Stimulated activated CD4-positive, alpha-beta T cell treated with anti-CD3 and anti-CD28 coated beads, Interleukin-15, amount 100 ng/mL, for 1 hour (primary cell): Measurements from ENCODE around the gene PTBP3.

Experiments
- DNase-seq, 2 donors: peaks; one replicate each; pipeline ENCODE4 v3.0.0-alpha.2; 2020; ENCODE audit warnings: low read depth in 1 of 2, low spot score in 1 of 2

Gene PTBP3

DNA sequence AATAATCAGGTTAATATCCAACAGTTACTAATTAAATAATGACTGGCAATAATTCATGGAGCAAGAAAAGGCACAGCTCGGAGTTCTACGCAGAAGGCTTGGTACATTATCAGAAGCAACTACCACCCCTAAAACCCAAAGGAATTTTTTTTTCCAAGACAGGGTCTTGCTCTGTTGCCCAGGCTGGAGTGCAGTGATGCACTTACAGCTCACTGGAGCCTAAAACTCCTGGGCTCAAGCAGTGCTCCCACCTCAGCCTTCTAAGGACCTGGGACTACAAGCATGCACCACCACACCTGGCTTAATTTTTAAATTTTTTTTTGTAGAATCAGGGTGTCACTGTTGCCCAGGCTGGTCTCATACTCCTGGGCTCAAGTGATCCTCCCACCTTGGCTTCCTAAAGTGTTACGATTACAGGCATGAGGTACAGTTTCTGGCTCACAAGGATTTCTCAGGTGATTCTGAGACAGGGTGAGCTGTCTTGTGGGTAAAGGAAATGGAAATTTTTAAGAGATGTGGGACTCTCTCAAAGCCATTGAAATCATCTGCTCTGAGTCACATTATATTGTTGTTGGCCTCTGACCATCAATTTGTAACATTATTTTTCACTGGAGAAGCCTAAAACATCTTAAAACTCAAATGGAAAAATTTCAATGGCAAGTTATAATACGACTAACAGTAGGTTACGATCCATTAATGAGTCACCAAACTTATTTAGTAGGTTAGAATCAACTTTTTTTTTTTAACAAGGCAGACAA is 26.8 kb upstream of the PTBP3 start:
- DNase-seq = no peak

DNA sequence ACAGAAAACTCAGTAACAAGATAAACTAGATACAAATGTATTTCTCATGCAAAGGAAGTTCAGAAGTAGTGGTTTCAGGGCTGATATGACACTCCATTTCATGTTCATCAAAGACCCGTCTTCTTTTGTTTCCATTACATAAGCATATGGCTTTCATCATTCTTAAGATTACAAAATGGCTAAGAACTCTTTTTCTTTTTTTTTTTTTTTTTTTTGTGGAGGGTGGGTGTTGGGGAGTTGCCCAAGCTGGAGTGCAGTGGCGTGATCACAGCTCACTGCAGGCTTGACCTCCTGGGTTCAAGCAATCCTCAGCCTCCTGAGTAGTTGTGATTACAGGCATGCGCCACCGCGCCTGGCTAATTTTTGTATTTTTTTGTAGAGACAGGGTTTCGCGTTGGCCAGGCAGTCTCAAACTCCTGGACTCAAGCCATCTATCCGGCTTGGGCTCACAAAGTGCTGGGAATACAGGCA is 22.0 kb upstream of the PTBP3 start:
- no peak for DNase-seq

DNA sequence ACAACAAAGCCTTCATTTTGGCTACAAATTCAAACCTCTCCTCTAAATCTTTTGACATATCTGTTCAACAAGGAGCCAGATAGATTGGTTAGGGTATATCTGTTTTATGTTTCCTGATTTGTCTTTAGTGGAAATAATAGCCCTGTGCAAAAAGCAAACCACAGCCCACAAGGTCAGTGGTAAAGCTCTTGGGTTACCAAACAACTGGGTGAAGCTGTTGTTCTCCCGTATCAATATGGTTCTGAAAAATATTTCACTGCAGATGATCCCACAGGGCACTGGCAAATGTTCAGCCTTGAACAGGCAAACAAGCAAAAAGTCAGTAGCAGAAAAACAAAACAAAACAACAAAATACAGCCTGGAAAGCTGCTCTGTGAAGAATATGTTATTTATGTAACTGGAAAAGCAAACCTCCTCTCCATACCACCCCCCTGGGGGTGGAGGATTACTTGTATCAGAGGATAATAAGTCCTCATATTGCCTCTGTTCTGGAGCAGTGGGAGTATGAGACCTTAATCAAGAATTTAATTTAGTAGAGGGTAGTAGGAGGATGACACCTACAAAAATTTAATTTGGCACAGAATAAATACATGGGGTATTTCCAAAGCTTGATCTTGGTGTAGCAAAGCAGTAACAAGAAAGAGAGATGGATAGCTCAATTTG is 20.8 kb upstream of the PTBP3 start:
- no peak for DNase-seq

DNA sequence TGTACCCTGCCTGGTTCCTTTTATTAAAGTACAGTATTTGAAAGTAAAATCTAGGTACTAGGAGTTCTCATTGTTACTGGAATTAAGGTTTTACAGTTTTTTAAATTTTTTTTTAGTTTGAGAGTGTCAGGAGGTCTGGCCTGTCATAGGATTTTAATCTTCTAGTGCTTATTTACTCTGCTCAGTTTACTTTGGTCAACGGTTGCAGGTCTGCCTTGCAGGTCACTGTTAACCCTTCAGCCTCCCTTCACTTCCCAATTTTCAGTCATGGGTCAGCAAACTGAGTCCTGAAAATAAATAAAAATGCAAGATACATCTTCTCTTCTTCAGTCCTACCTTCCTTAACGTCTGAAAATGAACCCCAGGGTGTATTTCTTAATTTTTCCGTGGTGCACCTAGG is 18.8 kb upstream of the PTBP3 start:
- DNase-seq = no peak

DNA sequence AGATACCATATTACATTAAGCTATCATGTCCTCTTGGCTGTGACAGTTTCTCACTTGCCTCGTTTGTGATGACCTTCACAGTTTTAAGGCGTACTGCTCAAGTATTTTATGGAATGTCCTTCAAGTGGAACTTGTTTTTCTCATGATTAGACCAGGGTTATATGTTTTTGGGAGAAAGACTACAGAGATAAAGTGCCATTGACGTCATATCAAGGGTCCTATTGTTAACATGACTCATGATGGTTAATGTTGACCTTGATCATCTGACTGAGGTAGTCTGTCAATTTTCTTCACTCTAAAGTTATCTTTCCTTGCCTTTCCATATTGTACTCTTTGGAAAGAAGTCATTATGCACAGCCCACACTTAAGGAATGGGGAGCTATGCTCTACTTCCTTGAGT is 17.8 kb upstream of the PTBP3 start:
- no peak for DNase-seq

DNA sequence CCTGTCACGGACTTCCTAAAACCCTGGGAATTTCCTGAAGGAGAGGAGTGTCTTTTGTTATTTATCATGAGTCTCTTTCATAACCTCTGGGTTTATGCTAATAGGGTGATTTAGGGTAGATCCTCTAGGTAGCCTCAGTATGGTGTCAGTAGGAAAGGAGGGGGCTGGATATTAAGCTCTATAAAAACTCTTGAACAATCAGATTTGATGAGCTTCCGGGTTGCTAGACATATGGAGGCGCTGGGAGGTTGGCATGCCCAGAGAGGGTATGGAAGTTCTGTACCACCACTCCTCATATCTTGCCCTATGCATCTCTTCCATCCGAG is 15.6 kb upstream of the PTBP3 start:
- DNase-seq = no peak

DNA sequence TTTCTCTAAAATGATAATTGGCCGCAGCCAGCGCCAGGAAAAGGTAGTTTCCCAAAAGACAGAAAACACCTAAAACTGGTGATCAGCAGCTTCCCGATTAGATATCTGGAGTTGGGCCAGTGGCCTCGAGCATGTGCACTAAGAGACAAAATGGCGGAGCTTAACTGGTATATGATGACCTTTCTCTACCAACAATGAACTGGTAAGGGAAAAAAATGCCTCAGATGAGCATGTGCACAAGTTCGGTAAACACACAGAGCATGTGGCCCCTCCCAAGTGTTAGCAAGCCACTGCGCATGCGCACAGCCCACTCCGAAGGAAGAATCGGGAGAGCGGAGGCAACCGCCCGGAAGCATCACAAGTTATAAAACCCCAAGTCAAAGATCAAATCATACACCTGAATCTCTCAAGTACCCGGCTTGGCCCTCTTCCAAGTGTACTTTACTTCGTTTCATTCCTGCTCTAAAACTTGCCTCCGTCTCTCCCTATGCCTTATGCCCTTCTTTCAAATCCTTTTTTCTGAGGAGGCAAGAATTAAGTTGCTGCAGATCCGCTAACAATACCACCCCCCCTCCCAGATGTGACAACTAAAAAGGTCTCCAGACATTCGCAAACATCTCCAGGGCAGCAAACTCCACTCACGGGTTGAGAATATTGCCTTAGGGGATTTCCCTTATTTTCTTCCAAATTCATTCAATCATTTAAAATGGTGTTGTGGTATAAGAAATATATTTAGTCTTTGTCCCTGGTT is 15.0 kb upstream of the PTBP3 start:
- peak; percentile 33 to 64 for DNase-seq

DNA sequence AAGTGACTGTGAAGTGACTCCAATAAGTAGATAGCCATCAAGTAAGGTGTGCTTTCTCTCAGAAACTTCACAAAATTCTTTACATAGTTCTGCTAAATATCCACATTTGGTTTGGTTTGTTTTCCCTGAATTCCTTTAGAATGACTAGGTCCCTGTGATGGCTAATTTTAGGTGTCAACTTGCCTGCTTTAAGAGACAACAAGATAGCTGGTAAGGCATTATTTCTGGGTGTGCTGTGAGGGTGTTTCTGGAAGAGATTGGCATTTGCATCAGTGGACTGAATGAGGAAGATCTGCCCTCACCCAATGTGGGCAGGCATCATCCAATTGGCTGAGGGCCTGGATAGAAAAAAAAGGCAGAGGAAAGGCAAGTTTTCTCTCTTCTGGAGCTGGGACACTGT is 8.3 kb upstream of the PTBP3 start:
- DNase-seq = no peak

DNA sequence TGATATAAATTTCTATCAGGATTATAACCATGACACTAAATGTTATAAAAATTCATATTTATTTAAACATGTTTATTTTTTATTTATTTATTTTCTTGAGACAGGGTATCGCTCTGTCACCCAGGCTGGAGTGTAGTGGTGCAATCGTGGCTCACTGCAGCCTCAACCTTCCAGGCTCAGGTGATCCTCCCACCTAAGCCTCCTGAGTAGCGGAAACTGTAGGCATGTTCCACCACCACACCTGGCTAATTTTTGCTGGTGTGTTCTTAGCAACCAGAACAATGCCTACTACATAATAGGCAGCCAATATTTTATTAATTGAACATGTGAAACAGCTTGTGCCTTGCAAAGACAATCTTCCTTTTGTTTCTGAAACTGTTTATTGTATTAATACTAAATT is 6.5 kb upstream of the PTBP3 start:
- DNase-seq = no peak

DNA sequence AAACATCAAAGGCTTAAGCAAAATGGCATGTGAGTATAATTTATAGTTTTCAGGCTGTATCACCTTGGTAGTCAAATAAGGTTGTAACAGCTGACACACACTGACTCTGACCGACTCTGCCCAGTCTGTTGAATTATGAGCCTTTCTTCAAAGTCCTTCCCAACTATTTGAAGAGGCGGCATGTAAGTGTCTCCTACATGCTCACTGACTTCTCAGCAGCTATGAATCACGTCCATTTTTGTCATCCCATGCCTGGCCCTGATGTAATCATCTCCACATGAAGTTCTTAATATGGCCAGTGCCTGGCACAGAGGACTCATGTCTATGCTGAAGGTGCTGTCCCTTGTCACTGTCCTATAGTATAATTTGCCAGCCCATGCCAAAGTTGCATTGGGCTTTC is 5.1 kb upstream of the PTBP3 start:
- DNase-seq = no peak

DNA sequence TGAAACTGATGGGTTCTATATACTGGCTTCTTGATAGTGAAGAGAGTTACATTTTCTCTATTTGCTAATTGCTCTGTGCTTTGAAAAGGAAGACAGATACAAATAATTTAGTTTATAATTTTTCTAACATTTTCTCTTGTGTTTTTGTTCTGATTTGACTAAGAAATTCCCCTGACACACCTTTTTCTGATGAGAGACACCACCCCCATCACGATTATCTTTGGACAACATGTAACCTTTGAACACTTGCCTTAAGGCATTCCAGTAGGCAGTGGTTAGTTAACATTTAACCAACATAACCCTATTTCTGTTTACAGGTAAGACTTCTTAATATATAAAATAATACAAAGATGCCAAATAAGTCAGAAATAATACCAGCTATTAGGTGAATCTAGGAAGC is 4.1 kb upstream of the PTBP3 start:
- DNase-seq = no peak

DNA sequence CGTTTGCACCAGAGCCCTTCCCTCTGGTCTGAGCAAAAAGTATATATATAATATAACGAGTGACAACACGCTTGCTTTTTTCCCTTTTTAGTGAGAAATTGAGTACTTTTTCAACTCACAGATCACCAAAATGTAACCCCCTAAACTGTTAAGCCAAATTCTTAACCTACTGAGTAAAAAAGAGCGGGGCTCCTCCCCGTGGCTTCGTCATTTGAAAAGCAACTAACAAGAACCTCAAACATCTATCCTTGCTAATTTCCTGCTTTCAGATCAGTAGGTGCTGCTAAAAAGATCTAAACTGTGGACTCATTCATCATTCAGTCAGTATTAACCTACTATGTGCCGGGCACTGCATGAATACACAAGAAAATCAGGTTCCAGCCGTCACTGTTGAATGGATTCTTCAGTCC is 1.0 kb upstream of the PTBP3 start:
- DNase-seq = peak in 1 of 2 donors; percentile 13

DNA sequence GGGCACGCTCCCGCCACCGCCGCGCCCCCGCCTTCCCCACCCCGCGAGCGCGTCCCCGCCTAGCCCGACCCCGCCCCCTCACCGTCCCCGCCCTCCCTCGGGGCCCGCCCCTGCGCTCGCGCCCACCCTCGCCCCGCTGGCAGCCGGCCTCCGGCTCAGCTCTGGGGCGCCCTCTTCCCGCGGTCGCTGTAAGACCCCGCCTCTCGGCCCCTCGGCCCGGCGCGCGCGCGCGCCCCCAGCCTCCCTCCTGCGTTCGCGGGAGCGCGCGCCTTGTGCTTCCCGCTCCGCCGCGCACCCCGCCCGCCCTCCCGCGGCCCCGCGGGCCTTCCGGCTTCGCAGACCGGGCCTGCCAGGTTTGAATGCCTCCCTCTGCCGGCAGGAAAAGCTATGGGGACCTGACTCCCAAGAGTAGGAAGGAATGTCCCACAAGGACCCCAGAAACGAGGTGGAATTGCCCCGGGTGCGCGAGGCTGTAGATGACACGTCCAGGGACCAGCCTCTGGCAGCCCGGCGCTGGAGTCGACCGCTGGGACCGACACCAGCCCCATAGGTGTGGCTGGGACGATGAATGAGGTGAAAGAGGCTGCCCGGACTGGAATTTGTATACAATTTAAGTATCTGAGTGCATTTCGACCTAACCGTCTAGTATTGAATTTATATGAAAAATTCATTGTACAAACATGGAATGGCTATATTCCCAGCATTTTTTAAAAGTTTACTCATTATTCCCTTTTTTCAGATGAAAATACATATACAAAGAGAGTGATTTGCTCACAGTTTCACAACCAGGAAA is 416 bp upstream of the PTBP3 start:
- peak; percentile 92 to 93 for DNase-seq

DNA sequence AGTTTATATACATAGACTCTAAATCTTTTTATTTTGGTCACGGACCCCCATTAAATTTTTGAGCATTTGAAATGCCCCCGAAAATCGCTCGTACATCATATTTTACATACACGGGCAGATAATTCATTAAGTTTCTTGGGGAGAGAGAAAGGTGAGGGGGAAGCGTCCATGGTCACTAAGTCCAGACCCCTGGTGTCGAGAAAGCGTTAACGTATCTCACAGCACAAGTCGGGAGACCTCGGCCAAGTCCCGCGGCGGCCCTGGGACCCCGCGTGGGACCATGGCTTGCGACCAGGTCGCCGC is 794 bp downstream of the PTBP3 start:
- DNase-seq = no peak

DNA sequence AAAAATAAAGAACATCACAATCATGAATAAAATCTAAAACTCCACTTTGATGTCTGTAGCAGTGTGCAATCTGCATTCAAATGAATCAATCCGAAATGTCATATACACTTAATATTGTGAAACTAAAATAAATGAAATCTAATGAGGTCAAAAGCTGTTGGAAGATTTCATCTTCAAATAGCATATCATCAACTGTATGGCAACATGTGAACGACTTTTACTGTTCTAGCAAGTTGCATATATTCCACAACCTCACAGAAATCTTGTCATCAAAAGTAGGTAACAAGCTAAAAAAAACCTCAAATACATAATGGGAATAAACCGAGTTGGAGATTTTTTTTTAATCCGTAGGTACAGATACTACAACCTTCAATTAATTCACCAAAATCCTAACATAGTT is 1.2 kb downstream of the PTBP3 start:
- no peak for DNase-seq

DNA sequence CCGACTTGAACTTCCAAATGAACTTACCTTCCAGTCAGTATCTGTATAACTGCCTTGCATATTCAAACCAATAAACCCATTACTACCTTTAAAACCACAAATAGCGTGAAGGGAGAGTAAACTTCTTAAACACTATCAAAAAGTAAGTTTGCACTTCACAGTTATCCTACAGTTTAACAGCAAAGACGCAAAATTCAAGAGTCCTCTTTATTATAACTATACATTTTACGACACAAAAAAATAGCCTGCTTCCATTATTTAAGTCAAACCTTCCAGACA is 1.8 kb downstream of the PTBP3 start:
- DNase-seq = no peak

DNA sequence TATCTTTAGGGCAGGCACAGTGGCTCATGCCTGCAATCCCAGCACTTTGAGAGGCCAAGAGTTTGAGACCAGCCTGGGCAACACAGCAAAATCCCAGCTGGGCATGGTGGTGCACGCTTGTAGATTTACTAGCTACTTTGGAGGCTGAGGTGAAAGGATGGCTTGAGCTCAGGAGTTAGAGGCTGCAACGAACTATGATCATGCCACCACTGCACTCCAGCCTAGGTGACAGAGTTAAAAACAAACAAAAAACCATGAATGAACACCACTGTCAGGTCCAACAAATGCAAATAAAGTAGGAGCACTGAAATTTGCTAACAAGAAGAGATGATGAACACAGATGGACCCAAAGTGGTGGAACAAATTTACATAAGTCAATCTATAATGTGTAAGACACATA is 4.9 kb downstream of the PTBP3 start:
- DNase-seq = no peak

DNA sequence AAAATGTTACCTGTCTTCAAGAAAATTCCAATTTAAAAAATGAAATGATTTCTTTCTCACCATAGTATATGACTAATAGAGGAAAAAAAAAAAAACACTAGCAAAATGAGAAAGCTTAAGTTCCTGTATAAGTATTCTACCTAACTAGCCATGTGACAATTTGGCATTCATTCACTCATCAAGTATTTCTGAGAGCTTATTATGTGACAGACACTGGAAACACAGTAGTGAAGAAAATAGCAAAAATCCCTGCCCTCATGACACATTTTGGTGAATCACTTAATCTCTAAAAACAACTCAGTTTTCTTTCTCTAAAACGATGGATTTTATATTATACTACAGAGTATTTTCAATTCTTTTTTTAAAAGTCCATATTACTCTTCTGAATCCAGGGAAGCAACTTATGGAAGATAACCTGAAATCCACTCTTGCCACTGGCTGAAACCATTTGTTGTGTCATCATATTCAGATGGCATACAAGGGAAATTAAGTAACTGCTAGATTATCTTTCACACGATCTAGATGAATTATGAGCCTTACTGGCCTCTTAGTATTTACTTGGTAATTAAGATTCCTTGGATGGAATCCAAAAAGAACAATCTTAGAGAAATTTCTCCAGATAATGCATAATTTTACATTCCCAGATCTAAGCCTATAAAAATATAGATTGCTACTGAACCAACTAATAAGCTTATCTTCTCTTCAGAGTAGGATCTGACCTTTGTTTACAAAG is 5.5 kb downstream of the PTBP3 start:
- no peak for DNase-seq

DNA sequence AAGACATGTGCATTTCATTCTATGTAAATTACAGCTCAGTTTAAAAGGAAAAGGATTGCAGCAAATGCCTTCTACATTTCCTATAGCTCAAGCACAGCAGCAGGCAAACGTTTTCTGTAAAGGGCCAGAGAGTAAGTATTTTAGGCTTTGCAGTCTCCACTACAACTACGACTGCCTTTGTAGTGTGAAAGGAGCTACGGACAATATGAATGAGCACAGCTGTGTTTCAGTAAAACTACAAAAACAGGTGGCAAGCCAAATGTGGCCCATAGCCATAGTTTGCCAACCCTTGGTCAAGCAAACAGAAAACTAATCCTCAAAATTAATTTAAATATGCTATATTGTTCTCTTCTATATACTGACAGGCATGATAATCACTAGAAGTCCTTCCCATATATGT is 7.2 kb downstream of the PTBP3 start:
- no peak for DNase-seq

DNA sequence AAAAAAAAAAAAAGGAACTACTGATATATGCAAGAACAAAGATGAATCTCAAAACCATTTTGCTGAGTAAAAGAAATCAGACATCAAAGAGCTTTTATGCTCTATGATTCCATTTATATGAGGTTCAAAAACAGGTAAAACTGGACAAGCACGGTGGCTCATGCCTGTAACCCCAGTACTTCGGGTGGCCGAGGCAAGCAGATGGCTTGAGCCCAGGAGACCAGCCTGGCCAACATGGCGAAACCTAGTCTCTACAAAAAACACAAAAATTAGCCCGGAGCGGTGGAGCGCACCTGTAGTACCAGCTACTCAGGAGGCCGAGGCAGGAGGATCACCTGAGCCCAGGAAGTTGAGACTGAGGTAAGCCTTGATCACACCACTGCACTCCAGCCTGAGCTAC is 7.8 kb downstream of the PTBP3 start:
- DNase-seq = no peak

DNA sequence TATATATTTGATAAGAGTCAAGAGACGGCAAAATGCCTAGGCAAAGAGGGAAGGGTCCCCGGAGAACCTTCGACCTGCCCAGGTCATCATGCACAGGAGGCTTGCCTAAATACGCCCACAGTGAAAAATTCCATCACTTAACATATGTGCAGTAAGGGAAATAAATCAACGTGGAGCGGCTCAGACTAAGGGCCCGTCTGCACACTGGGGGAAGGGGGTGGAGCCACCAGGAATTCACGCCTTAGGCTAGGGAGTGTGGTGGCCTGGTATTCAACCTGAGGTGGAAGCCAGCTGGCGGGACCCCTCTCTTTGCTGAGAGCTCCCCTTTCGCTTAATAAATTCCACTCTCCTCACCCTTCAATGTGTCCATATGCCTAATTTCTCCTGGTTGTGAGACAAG is 8.3 kb downstream of the PTBP3 start:
- no peak for DNase-seq
